ENCODE measurements around the gene ITGAL. TPM values are rescaled to one million over a fixed set of nuclear protein-coding genes. Genes with fewer than 3 reads are reported as not detected.
A peak's percentile ranks its signal among the peaks of the same experiment; 100 is the strongest.

ITGAL gene
- total and polyA plus RNA-seq, 12 donors: 0.72 to 14.7 (median 4.3) TPM

DNA sequence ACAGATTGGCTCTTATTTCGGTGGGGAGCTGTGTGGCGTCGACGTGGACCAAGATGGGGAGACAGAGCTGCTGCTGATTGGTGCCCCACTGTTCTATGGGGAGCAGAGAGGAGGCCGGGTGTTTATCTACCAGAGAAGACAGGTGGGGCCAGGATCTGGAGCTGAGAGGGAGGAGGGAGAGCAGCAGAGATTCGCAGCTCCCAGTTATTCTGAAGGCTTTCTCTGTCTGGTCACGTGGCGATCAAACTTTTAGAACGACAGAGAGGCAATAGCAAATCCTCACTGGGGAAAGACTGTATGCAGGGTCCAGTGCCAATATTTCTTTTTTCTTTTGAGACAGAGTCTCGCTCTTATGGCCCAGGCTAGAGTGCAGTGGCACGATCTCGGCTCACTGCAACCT is 22.2 kb downstream of the ITGAL start:
- Histone ChIP-seq H3K27me3 (no peaks in the 10 kb centered on the region), H3K36me3 (replicated peaks in 1 of 2) (no peaks in the 10 kb centered on the region), H3K27ac (no peak overlapping the region), H3K4me1 (replicated peaks in 1 of 2) (peaks cover 0 to 10% of the 10 kb centered on the region in 2 donors), H3K4me3 (no peak overlapping the region), H3K9me3 (replicated peaks in 1 of 3) (no peaks in the 10 kb centered on the region)
- intact Hi-C loops (cut with DNase I): no loop called here
- DNase-seq: no peak
- no peak for TF ChIP-seq POLR2A (IDR thresholded peaks at IDR 0.05)
- 64 to 95% (median 74%) methylated on average over 7 to 12 of the region's 12 CpGs for WGBS, 4 donors

DNA sequence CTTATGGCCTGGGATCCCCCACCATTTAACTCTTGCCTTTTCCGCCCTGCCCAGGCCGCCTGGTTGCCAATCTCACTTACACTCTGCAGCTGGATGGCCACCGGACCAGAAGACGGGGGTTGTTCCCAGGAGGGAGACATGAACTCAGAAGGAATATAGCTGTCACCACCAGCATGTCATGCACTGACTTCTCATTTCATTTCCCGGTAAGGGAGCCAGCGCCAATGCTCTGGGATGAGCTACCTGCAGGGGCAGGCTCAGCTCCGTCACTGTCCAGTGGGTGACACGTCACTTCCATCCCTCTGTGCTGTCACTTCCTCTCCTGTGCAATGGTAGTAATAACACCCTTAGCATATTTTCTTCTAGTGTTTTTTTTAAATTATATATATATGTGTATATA is 26.7 kb downstream of the ITGAL start:
- peak overlapping the region in 1 of 5 donors; percentile 47 for H3K27ac ChIP-seq
- peak; percentile 38 to 66 (median 44) for DNase-seq
- H3K36me3 ChIP-seq (replicated peaks in 1 of 2): no peaks in the 10 kb centered on the region
- intact Hi-C loops (cut with DNase I): no loop called here
- TF ChIP-seq, protein P1, sequence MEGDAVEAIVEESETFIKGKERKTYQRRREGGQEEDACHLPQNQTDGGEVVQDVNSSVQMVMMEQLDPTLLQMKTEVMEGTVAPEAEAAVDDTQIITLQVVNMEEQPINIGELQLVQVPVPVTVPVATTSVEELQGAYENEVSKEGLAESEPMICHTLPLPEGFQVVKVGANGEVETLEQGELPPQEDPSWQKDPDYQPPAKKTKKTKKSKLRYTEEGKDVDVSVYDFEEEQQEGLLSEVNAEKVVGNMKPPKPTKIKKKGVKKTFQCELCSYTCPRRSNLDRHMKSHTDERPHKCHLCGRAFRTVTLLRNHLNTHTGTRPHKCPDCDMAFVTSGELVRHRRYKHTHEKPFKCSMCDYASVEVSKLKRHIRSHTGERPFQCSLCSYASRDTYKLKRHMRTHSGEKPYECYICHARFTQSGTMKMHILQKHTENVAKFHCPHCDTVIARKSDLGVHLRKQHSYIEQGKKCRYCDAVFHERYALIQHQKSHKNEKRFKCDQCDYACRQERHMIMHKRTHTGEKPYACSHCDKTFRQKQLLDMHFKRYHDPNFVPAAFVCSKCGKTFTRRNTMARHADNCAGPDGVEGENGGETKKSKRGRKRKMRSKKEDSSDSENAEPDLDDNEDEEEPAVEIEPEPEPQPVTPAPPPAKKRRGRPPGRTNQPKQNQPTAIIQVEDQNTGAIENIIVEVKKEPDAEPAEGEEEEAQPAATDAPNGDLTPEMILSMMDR (IDR thresholded peaks at IDR 0.05): no peak
- peak in 1 of 2 donors; percentile 30 for TF ChIP-seq POLR2A (IDR thresholded peaks at IDR 0.05)
- no peaks in the 10 kb centered on the region for H3K9me3 ChIP-seq (replicated peaks in 1 of 3)
- H3K27me3 ChIP-seq: no peaks in the 10 kb centered on the region
- H3K4me1 ChIP-seq (replicated peaks in 1 of 2): no peaks in the 10 kb centered on the region
- 54 to 75% (median 66%) methylated on average over 7 to 8 of the region's 8 CpGs for WGBS, 4 donors
- H3K4me3 ChIP-seq: peak overlapping the region in 2 of 4 donors; percentile 1 to 19

DNA sequence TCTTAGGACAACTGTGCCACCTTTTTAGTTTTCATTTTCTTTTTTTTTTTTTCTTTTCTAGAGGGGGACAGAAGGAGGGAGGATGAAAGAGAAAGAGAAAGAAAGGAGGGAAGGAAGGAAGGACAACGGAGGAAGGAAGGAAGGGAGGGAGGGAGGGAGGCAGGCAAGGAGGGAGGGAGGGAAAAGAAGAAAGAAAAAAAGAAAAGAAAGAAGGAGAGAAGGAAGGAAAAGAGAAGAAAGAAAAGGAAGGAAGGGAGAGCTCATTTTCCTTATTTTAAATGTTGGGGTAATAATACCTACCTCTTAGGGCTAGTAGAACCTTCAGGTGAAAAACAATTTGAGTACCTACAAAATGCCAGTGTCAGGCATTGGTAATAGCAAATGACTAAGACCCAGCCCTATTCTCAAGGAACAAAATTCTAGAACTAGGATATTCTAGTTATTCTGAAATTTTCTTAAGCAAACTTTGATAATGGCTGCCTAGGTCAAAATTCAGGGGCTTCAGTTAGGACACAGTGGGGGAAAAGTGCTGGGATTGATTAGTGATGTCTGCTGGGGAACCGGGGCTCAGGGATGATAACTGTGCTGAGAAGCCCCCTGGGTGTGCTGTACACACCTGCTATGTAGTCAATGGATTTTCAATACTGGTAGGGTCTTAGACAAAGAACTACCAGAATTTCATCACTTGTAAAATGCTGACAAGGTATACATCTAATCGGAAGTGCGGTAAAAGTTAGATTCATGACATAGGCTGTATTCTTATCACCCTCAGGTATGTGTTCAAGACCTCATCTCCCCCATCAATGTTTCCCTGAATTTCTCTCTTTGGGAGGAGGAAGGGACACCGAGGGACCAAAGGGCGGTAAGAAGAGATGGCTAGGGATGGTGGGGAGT is 31.1 kb downstream of the ITGAL start:
- Histone ChIP-seq H3K36me3 (replicated peaks in 1 of 2) (no peaks in the 10 kb centered on the region), H3K27me3 (no peaks in the 10 kb centered on the region), H3K4me1 (replicated peaks in 1 of 2) (no peaks in the 10 kb centered on the region), H3K27ac (no peak overlapping the region), H3K4me3 (no peak overlapping the region), H3K9me3 (replicated peaks in 1 of 3) (no peaks in the 10 kb centered on the region)
- no peak for TF ChIP-seq POLR2A (IDR thresholded peaks at IDR 0.05)
- TF ChIP-seq, protein P1 (IDR thresholded peaks at IDR 0.05): no peak
- no peak for DNase-seq
- intact Hi-C loops (cut with DNase I): no loop called here
- 78 to 83% (median 80%) methylated on average over 6 of the region's 6 CpGs for WGBS, 4 donors

DNA sequence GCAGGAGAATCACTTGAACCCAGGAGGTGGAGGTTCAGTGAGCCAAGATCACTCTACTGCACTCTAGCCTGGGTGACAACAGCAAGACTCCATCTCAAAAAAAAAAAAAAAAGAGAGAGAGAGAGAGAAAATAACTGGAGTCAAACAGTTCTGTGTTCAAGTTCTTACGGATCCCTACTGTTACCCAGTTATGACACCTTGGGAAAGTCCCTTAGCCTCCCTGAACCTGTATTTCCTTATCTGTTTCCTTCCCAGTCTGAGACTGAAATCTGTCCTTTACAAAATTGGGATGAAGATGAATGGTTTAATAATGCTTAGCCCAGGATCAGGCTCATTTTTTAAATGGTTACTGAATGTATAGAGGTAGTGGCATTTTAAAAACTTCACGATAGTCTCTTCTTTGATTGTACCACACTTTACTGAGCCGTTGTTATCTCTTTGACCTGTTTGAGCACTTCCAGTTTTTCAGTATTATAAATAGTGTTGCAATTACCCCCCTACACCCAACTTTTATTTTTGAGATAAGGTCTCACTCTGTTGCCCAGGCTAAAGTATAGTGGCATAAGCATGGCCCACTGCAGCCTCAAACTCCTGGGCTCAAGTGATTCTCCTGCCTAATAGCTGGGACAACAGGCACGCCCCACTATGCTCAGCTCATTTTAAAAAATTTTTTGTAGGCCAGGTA is 36.7 kb downstream of the ITGAL start:
- H3K27ac ChIP-seq: no peak overlapping the region
- H3K36me3 ChIP-seq (replicated peaks in 1 of 2): no peaks in the 10 kb centered on the region
- no peaks in the 10 kb centered on the region for H3K4me1 ChIP-seq (replicated peaks in 1 of 2)
- H3K4me3 ChIP-seq: no peak overlapping the region
- no peak for DNase-seq
- WGBS, 4 donors: 73 to 90% (median 81%) methylated on average over 4 of the region's 4 CpGs
- intact Hi-C loops (cut with DNase I): no loop called here
- TF ChIP-seq, protein P1 (IDR thresholded peaks at IDR 0.05): no peak
- no peaks in the 10 kb centered on the region for H3K27me3 ChIP-seq
- H3K9me3 ChIP-seq (replicated peaks in 1 of 3): no peaks in the 10 kb centered on the region

Data from adrenal gland (tissue), 12 donors.